NCI-H526 (cell line): ENCODE results near the gene SKOR2.

ENCODE experiments used
- DNase-seq, 2 experiments: peaks; one replicate each; lab custom pipeline; 2025; lab: John Stamatoyannopoulos, UW

SKOR2 gene, protein sequence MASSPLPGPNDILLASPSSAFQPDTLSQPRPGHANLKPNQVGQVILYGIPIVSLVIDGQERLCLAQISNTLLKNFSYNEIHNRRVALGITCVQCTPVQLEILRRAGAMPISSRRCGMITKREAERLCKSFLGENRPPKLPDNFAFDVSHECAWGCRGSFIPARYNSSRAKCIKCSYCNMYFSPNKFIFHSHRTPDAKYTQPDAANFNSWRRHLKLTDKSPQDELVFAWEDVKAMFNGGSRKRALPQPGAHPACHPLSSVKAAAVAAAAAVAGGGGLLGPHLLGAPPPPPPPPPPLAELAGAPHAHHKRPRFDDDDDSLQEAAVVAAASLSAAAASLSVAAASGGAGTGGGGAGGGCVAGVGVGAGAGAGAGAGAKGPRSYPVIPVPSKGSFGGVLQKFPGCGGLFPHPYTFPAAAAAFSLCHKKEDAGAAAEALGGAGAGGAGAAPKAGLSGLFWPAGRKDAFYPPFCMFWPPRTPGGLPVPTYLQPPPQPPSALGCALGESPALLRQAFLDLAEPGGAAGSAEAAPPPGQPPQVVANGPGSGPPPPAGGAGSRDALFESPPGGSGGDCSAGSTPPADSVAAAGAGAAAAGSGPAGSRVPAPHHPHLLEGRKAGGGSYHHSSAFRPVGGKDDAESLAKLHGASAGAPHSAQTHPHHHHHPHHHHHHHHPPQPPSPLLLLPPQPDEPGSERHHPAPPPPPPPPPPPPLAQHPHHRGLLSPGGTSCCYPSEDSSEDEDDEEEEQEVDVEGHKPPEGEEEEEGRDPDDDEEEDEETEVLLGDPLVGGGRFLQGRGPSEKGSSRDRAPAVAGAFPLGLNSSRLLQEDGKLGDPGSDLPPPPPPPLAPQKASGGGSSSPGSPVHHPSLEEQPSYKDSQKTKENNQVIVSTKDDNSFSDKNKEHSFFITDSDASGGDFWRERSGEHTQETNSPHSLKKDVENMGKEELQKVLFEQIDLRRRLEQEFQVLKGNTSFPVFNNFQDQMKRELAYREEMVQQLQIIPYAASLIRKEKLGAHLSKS

DNA sequence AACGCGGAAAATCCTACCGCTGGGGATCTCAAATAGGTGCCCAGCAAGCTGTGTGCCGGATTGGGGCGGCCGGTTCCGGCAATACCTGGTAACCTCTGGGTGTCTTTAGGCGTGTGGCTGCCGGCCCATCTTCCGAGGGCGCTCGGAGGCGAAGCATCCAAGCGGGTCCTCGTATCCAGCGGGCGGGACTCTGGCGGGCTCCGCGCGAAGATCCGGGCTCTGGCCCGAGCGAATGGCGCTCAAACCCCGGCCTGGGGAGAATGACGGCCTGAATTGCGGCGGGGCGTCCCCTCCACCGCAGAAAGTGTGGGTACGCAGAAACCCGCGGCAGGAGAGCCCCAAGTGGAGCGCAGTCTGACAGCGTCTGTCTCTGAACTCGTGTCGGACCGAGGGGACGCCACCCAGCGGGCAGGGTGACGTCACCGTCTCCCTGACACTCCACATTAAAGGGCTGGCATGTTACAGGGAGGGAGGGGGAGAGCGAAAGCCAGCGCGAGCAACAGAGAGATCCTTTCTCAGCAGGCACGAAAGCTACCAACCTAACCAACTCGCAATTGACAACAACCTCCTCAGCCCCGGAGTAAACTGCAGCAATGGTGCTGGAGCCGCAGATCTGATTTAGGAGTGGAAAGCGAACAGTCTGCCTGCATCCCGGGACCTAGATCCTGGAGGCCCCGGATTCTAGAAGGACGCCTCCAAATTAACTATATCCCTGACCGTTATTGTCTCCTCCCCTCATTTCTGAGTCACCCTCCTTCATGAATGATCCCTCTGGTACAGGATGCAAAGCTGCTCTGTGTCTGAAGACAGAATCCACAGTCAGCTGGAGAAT, at the start of gene SKOR2:
TSS of gene SKOR2 (minus strand) at position 372 of the 832 bp plus-strand sequence. CDS start 2,477 bp downstream, outside the sequence.
- peak in 1 of 2 experiments; percentile 12 for DNase-seq

DNA sequence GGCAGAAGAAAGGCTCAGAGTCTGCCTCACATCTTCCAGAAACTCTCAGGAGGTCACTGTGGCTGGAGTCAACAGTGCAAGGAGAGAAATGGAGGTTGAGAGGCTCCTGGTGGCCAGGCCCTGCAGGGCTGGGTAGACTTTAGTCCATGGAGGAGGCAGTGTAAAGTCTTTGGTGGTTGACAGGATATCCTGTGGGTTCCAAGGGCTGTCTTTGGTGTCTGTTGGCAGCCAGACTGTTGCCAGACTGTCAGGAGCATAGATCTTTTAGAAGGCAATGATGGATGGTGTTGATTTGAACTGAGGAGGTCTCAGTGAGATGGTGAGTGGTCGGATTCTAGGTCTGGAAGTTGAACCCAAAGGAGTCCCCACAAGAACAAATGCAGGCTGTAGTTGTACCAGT, 45.0 kb upstream of the SKOR2 start:
- no peak for DNase-seq

DNA sequence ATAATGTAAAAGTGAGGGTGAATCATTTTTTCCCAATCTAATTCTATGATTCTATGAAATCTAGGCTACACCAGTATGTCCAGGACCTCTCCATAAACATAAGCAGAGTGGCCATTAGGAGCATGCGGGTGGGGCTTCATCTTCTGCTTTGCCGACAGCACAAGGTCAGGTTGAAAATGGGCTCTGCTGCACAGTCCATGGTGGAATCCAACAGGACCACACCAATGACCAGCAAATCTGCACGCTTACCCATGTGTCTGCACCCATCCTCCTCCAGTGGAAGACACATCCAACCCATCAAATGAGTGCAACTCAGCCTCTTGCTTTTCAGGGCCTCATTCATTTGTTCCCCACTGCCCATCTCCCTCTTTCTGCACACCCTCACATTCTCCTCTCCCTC, 43.3 kb upstream of the SKOR2 start:
- DNase-seq: no peak

DNA sequence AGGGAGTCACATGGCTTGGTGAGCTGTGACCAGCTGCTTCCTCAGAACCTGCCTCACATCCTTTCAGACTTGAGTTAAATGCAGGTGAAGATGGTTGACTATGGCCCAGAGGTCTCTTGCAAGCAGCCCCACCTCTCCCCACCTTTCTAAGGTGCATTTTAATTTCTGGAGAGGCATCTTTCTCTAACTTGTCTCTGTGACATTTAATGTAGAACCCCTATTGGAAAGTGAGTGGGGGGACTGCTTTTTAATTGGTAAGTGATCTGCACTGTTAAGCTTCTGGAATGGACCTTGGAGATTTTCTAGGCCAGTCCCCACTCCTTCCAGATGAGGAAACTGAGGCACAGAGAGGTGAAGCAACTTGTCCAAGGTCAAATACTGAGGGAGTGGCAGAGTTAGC, 37.3 kb upstream of the SKOR2 start:
- no peak for DNase-seq

DNA sequence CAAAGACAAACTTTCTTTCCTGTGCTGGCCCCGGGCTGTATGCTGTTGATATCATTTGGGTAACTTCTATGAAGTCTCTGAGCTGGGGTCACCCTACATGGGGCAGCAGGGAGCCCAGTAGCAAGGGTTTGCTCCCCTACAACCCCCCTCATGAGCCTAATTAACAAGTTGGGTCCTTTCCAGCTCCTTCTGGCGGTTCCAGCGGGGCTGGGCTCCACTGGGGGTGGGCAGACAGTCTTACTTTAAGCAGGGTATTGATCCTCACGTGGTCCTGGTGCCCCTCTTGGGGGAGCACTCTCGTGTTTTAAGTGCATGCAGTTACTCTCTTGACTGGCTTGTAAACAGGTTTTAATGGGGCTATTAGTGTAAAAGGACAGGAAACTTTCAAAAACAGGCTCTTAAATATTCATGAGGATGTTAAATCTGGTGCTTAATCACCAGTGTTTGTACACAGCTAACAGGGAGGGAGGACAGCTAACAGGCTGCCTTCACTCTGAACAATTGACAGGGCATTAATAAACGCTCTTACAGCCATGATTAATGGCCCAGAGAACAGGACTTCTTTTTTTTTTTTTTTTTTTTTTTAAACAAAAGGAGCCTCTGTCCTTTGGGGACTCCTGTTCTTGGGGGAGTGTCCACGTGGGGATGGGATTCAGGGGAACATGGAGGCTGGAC, 36.6 kb upstream of the SKOR2 start:
- no peak for DNase-seq

DNA sequence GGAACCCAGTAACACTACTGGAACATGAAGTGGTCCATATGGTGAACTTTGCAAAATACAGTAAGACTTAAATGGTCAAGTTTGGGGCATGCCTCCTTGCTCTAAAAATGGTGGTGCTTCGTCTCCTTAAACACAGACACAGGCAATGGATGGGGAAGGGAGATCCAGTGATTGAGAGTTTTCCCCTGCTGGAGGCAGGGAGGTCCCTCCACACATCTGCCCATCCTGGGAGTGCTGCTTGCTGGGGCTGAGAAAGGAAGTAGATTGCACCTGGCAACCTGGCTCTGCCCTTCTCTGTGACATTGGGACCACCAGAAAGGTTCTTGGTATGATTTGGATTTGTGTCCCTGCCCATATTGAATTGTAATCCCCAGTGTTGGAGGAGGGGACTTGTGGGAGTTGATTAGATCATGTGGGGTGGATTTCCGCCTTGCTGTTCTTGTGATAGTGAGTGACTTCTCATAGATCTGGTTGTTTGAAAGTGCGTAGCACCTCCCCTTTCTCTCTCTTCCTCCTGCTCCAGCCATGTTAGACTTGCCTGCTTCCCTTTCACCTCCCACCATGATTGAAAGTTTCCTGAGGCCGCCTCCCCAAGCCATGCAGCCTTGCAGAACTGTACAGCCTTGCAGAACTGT, 35.4 kb upstream of the SKOR2 start:
- DNase-seq: no peak

DNA sequence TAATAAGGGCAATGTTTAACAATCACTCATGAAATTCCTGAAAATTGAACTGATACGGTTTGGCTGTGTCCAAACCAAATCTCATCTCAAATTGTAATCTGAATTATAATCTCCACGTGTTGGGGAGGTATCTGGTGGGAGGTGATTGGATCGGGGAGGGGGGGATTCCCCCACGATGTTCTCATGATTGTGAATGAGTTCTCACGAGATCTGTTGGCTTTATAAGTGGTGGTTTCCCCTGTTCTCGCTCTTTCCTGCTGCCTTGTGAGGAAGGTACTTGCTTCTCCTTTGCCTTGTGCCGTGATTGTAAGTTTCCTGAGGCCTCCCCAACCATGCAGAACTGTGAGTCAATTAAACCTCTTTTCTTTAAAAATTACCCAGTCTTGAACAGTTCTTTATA, 34.0 kb upstream of the SKOR2 start:
- no peak for DNase-seq

DNA sequence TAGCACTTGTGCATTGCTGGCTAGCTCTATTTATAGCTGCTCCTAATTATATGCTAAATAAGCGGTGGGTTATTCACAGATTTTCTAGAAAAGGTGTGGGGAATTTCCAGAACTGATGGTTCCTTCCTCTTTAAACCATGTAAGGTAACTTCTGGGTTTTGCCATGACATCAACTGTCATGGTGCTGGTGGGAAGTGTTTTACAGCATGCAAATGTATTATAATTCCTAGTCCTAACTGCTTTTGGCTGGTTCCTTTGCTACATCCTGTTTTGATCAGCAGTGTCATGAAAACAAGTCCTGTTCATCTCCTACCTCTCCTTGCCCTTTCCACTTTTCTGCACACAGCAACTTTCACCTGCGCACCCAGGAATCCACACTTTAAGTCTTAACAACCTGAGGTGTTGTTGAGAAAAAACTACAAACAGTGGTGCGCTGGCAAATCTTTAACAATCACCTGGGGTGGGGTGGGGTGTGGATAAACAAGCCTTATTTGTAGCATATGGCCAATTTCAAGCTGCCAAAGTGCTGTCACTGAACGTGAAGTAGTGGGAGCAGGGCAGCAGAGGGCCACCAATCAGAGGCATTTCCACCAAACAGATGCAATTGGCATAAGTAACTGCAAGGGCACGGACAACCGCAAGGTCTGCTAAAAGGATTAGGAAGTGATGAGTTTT, 33.4 kb upstream of the SKOR2 start:
- peak in 1 of 2 experiments; percentile 11 for DNase-seq

DNA sequence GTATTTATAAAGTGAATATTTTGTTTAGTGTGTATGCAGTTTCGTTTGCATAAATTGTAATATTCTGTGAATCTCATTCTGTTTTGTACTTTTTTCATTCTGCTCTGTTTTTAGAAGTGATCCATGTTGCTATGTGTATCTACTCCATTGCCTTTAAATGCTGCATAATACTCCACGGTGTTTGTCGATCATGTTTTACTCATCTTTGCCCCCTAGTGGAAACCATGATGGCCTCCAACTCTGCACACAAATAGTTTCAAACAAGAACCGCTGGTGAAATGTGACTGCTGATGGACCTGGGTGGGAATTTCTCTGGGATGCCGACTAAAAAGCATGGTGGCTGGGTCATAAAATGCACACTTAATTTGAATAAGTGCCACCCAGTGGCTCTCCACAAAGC, 32.0 kb upstream of the SKOR2 start:
- peak in 1 of 2 experiments; percentile 58 for DNase-seq

DNA sequence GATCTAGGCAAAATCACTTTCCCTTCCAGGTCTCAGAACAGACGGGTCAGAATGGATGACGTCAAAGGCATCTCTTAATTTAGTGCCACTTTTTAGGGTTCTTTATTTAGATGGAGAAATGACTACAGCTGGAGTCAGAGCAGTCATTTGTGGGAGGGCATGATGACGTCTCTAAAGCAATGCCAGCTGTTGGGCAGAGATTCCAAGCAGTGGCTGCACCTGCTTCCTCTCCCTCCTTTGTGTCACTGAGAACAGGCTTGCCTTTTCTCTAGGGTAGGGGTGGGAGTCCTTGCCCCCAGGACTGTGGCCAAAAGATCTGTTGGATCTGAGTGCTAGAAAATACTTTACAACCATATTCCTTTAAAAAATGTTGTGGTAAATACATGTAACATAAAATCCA, 28.7 kb upstream of the SKOR2 start:
- DNase-seq: no peak

DNA sequence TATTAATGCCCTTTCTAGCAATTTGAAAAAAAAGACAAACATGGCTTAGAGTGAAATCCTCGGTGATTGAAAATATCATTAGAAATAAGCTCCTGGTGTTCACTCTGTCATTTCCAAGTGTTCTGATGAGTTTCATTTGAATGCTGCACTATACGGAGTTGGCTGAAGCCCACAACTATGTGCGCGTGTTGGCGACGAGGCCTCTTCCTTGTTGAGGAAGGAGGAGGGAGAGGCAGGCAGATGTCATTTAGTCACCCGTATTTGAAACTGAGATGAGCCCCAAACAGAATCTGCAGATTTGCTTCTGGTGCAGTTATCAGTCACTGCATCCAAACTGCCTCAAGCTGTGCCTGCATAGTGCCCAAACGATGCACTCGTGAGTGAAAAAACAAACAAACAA, 23.5 kb upstream of the SKOR2 start:
- DNase-seq: no peak

DNA sequence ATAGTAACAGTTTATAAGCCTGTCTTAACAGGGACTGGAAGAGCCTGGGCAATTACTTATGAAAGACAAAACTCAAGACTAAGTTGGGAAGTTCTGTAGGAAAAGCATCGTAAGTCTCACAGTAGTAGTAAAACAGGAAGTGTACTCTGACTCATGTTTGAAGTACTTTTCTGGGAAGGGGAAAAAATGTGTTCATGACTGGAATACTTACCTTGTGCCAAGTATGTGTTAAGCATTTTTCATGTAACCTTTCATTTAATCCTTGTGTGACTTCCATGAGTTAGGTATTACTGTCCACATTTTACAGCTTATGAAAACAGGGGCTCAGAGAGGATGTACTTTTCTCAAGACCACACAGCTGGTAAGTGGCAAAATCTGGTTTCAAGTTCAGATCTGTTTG, 13.7 kb upstream of the SKOR2 start:
- no peak for DNase-seq

DNA sequence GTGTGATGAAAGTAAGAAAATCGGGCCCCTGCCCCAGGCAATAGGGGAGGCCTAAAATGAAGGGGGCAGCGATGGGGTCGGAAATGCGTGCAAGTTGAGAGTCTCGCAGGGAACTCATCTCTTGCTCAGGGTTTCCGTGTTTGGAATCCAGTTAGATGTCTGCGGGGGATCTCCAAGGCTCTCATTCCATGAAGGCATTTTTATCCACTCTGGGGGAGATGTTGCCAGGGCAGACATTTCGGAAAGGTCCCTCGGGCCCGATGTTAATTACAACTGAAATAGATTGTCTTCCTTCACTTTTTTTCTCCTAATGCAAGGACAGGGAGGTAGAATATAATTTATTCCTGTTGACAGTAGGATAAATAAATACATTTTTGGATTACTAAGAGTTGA, 12.8 kb upstream of the SKOR2 start:
- DNase-seq: no peak

DNA sequence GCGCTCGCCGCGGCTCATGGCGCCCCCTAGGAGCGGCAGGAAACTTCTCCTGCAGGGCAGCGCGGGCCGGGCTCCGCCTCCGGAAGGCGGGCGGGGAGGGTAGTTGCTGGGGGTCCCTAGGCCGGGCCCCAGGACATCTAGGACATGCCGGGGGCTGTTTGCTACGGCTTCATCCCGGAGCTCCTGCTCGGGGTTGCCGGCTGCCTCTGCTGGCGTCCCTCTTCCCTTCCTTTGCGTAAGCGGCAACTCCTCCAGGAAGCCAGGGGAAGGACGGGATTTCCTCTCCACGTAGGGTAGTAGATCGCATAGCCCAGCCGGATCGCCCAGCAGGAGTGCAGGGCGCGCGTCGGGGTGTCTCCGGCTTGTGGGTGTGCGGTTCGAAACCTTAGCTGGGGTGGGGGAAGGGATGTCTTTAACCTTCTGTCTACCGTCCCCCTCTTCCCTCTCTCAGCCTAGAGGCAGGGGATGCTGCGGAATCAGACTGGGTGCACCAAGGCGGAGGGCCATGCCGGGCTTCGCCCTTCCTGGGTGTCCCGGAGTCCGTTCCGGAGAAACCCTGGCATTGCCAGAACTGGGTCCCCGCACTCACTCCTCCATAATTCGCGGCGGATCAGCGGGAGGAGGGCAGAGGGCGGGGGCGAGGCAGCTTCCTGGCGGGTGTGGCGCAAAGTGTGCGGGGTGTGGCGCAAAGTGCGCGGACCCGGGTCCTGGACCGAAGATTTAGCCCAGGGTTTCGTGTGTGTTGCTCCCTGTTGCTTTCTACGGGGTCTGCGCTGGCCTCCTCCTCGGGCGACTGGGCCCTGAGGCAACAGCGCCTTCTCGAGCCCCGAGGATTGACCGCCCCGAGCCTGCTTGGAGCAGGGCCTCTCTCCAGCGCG, 12.2 kb upstream of the SKOR2 start:
- DNase-seq: no peak

DNA sequence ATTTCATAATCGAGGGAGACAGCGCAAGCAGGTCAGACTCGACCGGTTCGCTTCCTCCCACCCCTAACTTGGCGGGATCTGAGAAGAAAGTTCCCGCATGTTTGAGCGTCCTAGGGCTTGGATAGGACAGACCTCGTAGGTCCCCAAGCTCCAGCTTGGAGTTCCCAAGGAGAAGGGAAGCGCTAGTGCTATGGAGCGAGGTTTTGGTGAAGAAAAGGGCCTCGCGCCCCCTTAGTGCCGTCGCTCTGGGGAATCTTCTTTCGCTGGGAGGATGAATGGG, 11.6 kb upstream of the SKOR2 start:
- DNase-seq: peak in 1 of 2 experiments; percentile 1

DNA sequence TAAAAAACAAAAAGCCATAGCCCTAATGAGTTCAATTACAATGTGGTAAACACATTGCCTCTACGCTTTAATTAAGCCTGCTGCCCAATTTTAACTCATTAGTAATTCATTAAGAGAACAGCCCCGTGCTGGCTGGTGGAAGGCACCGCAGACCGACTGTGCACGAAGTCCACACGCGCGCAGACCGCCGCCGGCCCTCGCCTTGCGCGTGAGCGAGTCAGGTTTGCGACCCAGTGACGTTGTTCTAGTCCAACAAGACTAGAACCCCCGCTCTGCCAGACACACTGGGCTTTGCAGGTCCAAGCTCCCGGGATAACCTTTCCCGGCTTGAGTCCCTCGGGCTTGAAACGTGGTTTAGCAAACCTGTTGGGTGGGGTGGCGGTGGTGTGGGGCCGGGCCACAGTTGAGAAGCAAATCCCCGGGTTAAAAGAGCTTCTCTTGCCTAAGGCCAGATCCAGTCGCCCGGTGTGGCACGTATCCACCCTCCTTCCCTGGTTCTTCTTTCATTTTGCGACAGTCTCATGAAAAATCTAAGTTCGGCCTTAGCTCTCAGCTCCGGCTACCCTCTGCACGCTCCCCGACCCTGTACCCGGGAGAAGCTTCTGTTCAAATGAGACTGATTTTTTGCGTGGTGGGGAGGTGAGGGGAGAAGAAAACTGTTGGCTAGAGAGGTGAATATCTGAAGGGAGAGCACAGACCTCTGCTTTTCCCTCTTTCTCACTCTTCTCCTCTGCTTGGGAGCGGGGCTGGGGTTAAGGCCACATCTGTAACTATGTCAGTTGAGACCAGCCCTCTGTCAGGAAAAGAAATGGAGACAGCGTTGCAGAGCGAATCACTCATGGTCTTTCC, 11.1 kb upstream of the SKOR2 start:
- DNase-seq: peak in 1 of 2 experiments; percentile 4

DNA sequence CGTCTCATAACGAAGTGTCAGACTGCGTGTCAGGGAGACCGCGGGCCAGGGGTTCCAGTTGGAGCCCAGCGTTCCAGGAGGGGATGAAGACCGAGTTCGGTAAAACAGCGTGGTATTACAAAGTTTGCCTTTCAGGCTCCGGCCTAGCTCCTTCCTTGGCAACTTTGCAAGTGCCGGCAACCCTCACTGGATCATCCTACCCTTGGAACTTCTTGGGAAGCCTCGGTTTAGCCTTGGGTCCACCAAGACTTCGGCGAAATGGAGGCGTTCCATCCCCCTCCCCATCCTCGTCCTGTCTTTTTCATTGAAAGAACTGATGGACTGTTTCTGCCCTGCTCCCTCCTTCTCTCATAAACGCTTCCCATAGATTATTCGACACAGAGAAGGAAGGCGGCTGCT, 10.4 kb upstream of the SKOR2 start:
- DNase-seq: no peak

DNA sequence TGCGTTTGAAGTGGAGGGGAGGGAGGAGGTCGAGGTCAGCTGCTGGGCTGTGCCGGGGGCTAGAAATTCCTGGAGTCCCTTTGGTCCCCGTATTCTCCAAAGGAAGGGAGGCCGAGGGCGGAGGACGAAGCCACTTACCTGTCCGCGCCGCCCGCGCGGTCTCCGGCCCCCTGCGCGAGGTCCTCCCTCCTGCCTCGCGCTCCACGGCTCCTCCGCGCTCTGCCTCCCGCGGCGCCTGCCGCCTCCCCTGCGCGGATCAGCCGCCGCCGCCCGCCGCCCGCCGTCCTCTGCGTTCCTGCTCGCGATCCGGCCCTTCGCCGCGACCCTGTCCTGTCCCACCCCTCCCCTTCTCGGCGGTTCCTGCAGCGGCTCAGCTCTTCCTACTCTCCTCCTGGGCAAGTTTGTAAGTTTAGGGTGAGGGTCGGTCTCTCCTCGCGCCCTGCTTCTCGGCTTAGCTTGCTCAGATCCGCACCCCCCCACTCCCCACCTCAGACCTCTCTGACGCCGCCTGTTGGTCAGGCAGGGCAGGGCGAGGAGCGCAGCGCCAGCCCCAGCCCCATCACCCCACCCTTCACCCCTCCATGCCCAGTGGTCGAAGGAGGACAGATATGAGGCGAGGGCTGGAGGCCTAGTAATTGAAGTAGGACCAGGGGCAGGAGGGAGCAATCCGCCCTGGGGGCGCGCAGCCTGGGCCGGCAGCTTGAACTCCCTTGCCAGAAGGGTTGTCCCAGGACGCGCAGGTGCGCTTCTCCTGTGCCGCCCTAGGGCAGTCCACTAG, 9.7 kb upstream of the SKOR2 start:
- no peak for DNase-seq
